Measurements from ENCODE around the gene CEP20. TPM values are rescaled to one million over a fixed set of nuclear protein-coding genes. Genes with fewer than 3 reads are reported as not detected.
A peak's percentile ranks its signal among the peaks of the same experiment; 100 is the strongest.
"Not testable (repeated sequence)": the region's sequence is repeated elsewhere in the genome, so short reads cannot be mapped to it uniquely, and the experiment has no call there.

CEP20 gene
- 10 to 100 TPM; 32.7 to 46.3 (median 41.4) TPM for polyA plus RNA-seq (ENCODE audit: insufficient read depth in 1 of 5, insufficient read length in 5 of 5, low replicate concordance in 1 of 5)
- long read RNA-seq, donor 1, transcript FOPNL-201 (5 exons, 2,275 nt), result major isoform, 25 of 26 reads
- long read RNA-seq, donor 1, partial matches to known transcripts, result 0 of 26 reads
- long read RNA-seq, donor 1, other reads (novel, unspliced or antisense), result 0 of 26 reads
- long read RNA-seq, donor 2, transcript FOPNL-201 (5 exons, 2,275 nt), result major isoform, 10 of 10 reads
- long read RNA-seq, donor 2, partial matches to known transcripts, result 0 of 10 reads
- long read RNA-seq, donor 2, other reads (novel, unspliced or antisense), result 0 of 10 reads
- long read RNA-seq, donor 3, transcript FOPNL-201 (5 exons, 2,275 nt), result major isoform, 11 of 13 reads
- long read RNA-seq, donor 3, partial matches to known transcripts, result 0 of 13 reads
- long read RNA-seq, donor 3, other reads (novel, unspliced or antisense), result 0 of 13 reads
- long read RNA-seq, donor 4, transcript FOPNL-201 (5 exons, 2,275 nt), result major isoform, 10 of 12 reads
- long read RNA-seq, donor 4, partial matches to known transcripts, result 0 of 12 reads
- long read RNA-seq, donor 4, other reads (novel, unspliced or antisense), result 0 of 12 reads
- long read RNA-seq, donor 5, transcript FOPNL-201 (5 exons, 2,275 nt), result major isoform, 19 of 25 reads
- long read RNA-seq, donor 5, partial matches to known transcripts, result 0 of 25 reads
- long read RNA-seq, donor 5, other reads (novel, unspliced or antisense), result 0 of 25 reads
- long read RNA-seq, donor 6, transcript FOPNL-201 (5 exons, 2,275 nt), result major isoform, 25 of 30 reads
- long read RNA-seq, donor 6, partial matches to known transcripts, result 0 of 30 reads
- long read RNA-seq, donor 6, other reads (novel, unspliced or antisense), result 0 of 30 reads
- long read RNA-seq, donor 7, transcript FOPNL-201 (5 exons, 2,275 nt), result major isoform, 16 of 22 reads
- long read RNA-seq, donor 7, partial matches to known transcripts, result 0 of 22 reads
- long read RNA-seq, donor 7, other reads (novel, unspliced or antisense), result 0 of 22 reads
- long read RNA-seq, donor 8, transcript FOPNL-201 (5 exons, 2,275 nt), result major isoform, 6 of 8 reads
- long read RNA-seq, donor 8, partial matches to known transcripts, result 0 of 8 reads
- long read RNA-seq, donor 8, other reads (novel, unspliced or antisense), result 0 of 8 reads

- peak; percentile 99 for DNase-seq
These were observed at the start of gene CEP20 for GRCh38 chr16:15888072-15888976. TSS of gene CEP20 (minus strand) at chr16:15888603. CDS start at chr16:15888585, 18 bp downstream.

GRCh38 chr16:15936809-15937208, 48.4 kb upstream of the CEP20 start:
- DNase-seq, result not testable (repeated sequence)

GRCh38 chr16:15934991-15935390, 46.6 kb upstream of the CEP20 start:
- no peak for DNase-seq

GRCh38 chr16:15933781-15934180, 45.4 kb upstream of the CEP20 start:
- no peak for DNase-seq

- DNase-seq, result no peak
These were observed 44.5 kb upstream of the CEP20 start for GRCh38 chr16:15932939-15933338.

- DNase-seq, result no peak
These were observed 40.1 kb upstream of the CEP20 start for GRCh38 chr16:15928261-15929104.

GRCh38 chr16:15925631-15926030, 37.2 kb upstream of the CEP20 start:
- DNase-seq, result no peak

- DNase-seq, result no peak
These were observed 36.6 kb upstream of the CEP20 start for GRCh38 chr16:15924996-15925395.

- DNase-seq, result no peak
These were observed 30.9 kb upstream of the CEP20 start for GRCh38 chr16:15919331-15919730.

- DNase-seq, result not testable (repeated sequence)
These were observed 29.9 kb upstream of the CEP20 start for GRCh38 chr16:15918314-15918713.

- no peak for DNase-seq
These were observed 27.9 kb upstream of the CEP20 start for GRCh38 chr16:15916323-15916722.

GRCh38 chr16:15915555-15916081, 27.2 kb upstream of the CEP20 start:
- no peak for DNase-seq

- DNase-seq, result no peak
These were observed 24.8 kb upstream of the CEP20 start for GRCh38 chr16:15913046-15913698.

- DNase-seq, result no peak
These were observed 22.8 kb upstream of the CEP20 start for GRCh38 chr16:15911198-15911597.

- DNase-seq, result no peak
These were observed 19.6 kb upstream of the CEP20 start for GRCh38 chr16:15907863-15908478.

GRCh38 chr16:15906439-15906838, 18.0 kb upstream of the CEP20 start:
- DNase-seq, result no peak

GRCh38 chr16:15903960-15904359, 15.6 kb upstream of the CEP20 start:
- no peak for DNase-seq

GRCh38 chr16:15900901-15901500, 12.6 kb upstream of the CEP20 start:
- DNase-seq, result no peak

Measured in right lung (tissue), 10 donors.